WTC11 (cell line): Measurements from ENCODE around the gene THSD4. TPM values are rescaled to one million over a fixed set of nuclear protein-coding genes. Genes with fewer than 3 reads are reported as not detected.

Experiments used
- ATAC-seq: fragments of 200-7000 bp; cut with Tn5 transposase; 2 replicates; pipeline ENCODE4 v1.10.0; 2021; ENCODE audit warnings: mild to moderate bottlenecking, moderate library complexity
- CTCF ChIA-PET: fragments of 300-600 bp; sonication (Branson Sonifier 250); formaldehyde crosslinking; loops from one replicate; lab custom pipeline; 2021; ENCODE audit warnings: antibody characterized with exemption; lab: Charles Lee
- POLR2A ChIA-PET: fragments of 350-600 bp; sonication (Branson Sonifier 250); formaldehyde crosslinking; loops from one replicate; lab custom pipeline; 2021; ENCODE audit warnings: antibody characterized with exemption; lab: Charles Lee
- DNase-seq: peaks from one replicate; pipeline ENCODE4 v3.0.0; 2021; ENCODE audit warnings: low spot score
- H3K27ac Mint-ChIP-seq: 2 replicates; pipeline ENCODE4 v1.8.0; 2021; ENCODE audit warnings: mixed read lengths
- H3K27me3 Mint-ChIP-seq: 2 replicates; pipeline ENCODE4 v1.8.0; 2021; ENCODE audit warnings: low read depth, mild to moderate bottlenecking, moderate library complexity, mixed read lengths
- H3K36me3 Mint-ChIP-seq: 2 replicates; pipeline ENCODE4 v1.8.0; 2021; ENCODE audit warnings: mixed read lengths
- H3K4me1 Mint-ChIP-seq: 2 replicates; pipeline ENCODE4 v1.8.0; 2022; ENCODE audit warnings: mixed read lengths
- H3K4me3 Mint-ChIP-seq: 2 replicates; pipeline ENCODE4 v1.8.0; 2021; ENCODE audit warnings: mild to moderate bottlenecking, moderate library complexity, mixed read lengths
- H3K9me3 Mint-ChIP-seq: 2 replicates; pipeline ENCODE4 v1.8.0; 2021; ENCODE audit warnings: mixed read lengths
- CBFB ChIP-seq: sonication (generic); formaldehyde crosslinking; IDR thresholded peaks from 2 replicates; pipeline ENCODE4 v1.8.1; 2022; ENCODE audit warnings: mild to moderate bottlenecking, low read depth, missing genetic modification reagents
- CREB1 ChIP-seq: sonication (generic); formaldehyde crosslinking; IDR thresholded peaks from 2 replicates; pipeline ENCODE4 v1.8.0; 2023; ENCODE audit warnings: mild to moderate bottlenecking, missing genetic modification reagents
- CTCF ChIP-seq: fragments of 200-600 bp; IDR thresholded peaks from 2 replicates; pipeline ENCODE4 v1.8.0; 2022; ENCODE audit warnings: antibody characterized with exemption
- EMX1 ChIP-seq: fragments of 250-450 bp; sonication (Bioruptor Pico); IDR thresholded peaks from 2 replicates; pipeline ENCODE4 v1.8.0; 2021; ENCODE audit warnings: mild to moderate bottlenecking
- ESRRA ChIP-seq: sonication (generic); formaldehyde crosslinking; IDR thresholded peaks from 2 replicates; pipeline ENCODE4 v1.8.1; 2022; ENCODE audit warnings: mild to moderate bottlenecking, missing genetic modification reagents, borderline replicate concordance
- FOXK1 ChIP-seq: sonication (generic); formaldehyde crosslinking; IDR thresholded peaks from 2 replicates; pipeline ENCODE4 v1.8.0; 2022; ENCODE audit warnings: mild to moderate bottlenecking, moderate library complexity, missing genetic modification reagents
- OVOL2 ChIP-seq: fragments of 250-450 bp; sonication (Bioruptor Pico); IDR thresholded peaks from 2 replicates; pipeline ENCODE4 v1.9.0; 2021; ENCODE audit warnings: mild to moderate bottlenecking, borderline replicate concordance
- SMAD4 ChIP-seq: sonication (generic); formaldehyde crosslinking; IDR thresholded peaks from 2 replicates; pipeline ENCODE4 v1.8.0; 2022; ENCODE audit warnings: mild to moderate bottlenecking, missing genetic modification reagents
- ZNF263 ChIP-seq: sonication (generic); formaldehyde crosslinking; IDR thresholded peaks from 2 replicates; pipeline ENCODE4 v1.8.1; 2022; ENCODE audit warnings: low read depth, mild to moderate bottlenecking, moderate library complexity, missing genetic modification reagents
- ZNF396 ChIP-seq: fragments of 250-450 bp; sonication (Bioruptor Pico); IDR thresholded peaks from 2 replicates; pipeline ENCODE4 v1.8.0; 2021; ENCODE audit warnings: mild to moderate bottlenecking, moderate library complexity, borderline replicate concordance
- total RNA-seq: library from RNA; stranded (reverse); gene quantifications from 3 replicates; pipeline ENCODE4 v1.2.3, GENCODE V29; 2021
- TF ChIP-seq, protein P1 (sequence below): fragments of 250-450 bp; sonication (Bioruptor Pico); IDR thresholded peaks from 2 replicates; pipeline ENCODE4 v1.9.0; 2021; ENCODE audit warnings: mild to moderate bottlenecking, borderline replicate concordance
- TF ChIP-seq, protein P2 (sequence below): sonication (generic); formaldehyde crosslinking; IDR thresholded peaks from 2 replicates; pipeline ENCODE4 v1.8.0; 2022; ENCODE audit warnings: mild to moderate bottlenecking, missing genetic modification reagents
- TF ChIP-seq, protein P3 (sequence below): sonication (generic); formaldehyde crosslinking; IDR thresholded peaks from 2 replicates; pipeline ENCODE4 v1.8.1; 2022; ENCODE audit warnings: low read depth, mild to moderate bottlenecking, moderate library complexity, missing genetic modification reagents, borderline replicate concordance
- TF ChIP-seq, protein P4 (sequence below): fragments of 250-450 bp; sonication (Bioruptor Pico); conservative IDR thresholded peaks from 2 replicates; pipeline ENCODE4 v1.9.0; 2021; ENCODE audit warnings: mild to moderate bottlenecking

The THSD4 gene
- total RNA-seq, 1 experiment from 2014 or later: 7.8 TPM

DNA sequence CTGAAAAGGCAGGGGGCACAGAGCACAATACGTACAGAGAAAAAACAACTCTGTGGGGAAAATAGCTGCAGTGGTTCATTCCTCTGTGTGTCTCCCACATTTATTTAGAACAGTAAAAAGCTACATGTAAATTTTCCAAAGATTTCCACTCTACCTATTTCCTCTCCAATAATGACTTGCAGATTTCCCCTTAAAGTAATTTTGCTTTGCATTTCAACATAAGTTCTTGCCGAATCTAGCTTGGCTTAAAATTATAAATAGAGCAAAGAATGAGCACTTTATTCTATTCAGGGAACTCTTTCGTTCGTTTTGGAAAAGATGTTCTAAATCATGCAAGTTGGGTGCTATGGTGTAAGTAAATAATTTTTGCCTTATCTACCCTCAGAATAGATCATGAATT, 636.9 kb downstream of the THSD4 start (continued):
- TF ChIP-seq, protein P1, sequence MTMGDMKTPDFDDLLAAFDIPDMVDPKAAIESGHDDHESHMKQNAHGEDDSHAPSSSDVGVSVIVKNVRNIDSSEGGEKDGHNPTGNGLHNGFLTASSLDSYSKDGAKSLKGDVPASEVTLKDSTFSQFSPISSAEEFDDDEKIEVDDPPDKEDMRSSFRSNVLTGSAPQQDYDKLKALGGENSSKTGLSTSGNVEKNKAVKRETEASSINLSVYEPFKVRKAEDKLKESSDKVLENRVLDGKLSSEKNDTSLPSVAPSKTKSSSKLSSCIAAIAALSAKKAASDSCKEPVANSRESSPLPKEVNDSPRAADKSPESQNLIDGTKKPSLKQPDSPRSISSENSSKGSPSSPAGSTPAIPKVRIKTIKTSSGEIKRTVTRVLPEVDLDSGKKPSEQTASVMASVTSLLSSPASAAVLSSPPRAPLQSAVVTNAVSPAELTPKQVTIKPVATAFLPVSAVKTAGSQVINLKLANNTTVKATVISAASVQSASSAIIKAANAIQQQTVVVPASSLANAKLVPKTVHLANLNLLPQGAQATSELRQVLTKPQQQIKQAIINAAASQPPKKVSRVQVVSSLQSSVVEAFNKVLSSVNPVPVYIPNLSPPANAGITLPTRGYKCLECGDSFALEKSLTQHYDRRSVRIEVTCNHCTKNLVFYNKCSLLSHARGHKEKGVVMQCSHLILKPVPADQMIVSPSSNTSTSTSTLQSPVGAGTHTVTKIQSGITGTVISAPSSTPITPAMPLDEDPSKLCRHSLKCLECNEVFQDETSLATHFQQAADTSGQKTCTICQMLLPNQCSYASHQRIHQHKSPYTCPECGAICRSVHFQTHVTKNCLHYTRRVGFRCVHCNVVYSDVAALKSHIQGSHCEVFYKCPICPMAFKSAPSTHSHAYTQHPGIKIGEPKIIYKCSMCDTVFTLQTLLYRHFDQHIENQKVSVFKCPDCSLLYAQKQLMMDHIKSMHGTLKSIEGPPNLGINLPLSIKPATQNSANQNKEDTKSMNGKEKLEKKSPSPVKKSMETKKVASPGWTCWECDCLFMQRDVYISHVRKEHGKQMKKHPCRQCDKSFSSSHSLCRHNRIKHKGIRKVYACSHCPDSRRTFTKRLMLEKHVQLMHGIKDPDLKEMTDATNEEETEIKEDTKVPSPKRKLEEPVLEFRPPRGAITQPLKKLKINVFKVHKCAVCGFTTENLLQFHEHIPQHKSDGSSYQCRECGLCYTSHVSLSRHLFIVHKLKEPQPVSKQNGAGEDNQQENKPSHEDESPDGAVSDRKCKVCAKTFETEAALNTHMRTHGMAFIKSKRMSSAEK: no peak
- TF ChIP-seq, protein P2, sequence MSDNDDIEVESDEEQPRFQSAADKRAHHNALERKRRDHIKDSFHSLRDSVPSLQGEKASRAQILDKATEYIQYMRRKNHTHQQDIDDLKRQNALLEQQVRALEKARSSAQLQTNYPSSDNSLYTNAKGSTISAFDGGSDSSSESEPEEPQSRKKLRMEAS: no peak
- TF ChIP-seq SMAD4 (CRISPR knock-in tag): no peak
- no peak for TF ChIP-seq EMX1 (CRISPR knock-in tag)
- TF ChIP-seq, protein P3, sequence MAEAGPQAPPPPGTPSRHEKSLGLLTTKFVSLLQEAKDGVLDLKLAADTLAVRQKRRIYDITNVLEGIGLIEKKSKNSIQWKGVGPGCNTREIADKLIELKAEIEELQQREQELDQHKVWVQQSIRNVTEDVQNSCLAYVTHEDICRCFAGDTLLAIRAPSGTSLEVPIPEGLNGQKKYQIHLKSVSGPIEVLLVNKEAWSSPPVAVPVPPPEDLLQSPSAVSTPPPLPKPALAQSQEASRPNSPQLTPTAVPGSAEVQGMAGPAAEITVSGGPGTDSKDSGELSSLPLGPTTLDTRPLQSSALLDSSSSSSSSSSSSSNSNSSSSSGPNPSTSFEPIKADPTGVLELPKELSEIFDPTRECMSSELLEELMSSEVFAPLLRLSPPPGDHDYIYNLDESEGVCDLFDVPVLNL (CRISPR knock-in tag): no peak

DNA sequence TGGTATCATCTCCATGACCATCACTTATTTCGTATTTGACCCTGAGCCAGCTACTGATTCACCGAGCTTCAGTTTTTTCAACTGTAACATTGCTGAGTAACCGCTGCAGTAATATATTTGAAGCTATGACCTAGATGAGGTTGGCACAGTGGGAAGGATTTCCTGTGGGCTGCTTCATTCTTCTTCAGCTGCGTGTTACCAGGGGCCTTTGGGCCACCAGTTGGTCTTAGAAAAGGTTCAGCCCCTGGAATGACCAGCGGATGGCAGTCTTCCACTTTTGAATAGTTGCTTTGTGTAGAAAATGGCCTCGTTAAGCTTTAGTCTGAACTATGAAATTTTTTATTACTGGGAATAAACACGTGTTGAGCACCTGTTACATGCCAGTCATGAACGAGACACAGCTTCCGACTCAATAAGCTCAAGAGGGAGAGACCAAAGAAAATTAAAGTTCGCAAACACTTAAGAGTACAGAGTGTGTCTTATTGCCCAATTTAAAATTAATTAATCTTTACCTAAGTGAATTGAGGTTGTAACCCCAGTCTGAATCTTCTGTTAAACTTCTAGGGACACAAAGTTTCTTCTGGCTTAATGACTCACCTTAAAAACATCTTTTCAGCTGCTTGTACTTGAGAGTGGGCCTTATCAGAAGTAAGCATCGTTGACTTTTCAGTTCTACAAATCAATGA, 637.5 kb downstream of the THSD4 start:
- Mint-ChIP-seq H3K27ac (no peak overlapping the region), H3K9me3 (peaks cover 10% of the 10 kb centered on the region; the same call in 1 of the 2 replicates), H3K27me3 (no peaks in the 10 kb centered on the region), H3K4me3 (no peak overlapping the region)
- CTCF ChIA-PET: interaction anchor here (0.6 to 5.3 kb wide), 24 partner anchors 9 to 403 kb away, joined by 3 to 58 read pairs (median 4); no protein-coding TSS in a partner anchor
- peak; percentile 56; the same call in 1 of the 2 replicates for ATAC-seq
- TF ChIP-seq CTCF (peak; percentile 16; the same call in 1 of the 2 replicates), ESRRA (CRISPR knock-in tag) (no peak)
- TF ChIP-seq, all 79 proteins: peak for 1
- Mint-ChIP-seq H3K36me3 (no peaks in the 10 kb centered on the region), H3K4me1 (no peaks in the 10 kb centered on the region)
- POLR2A ChIA-PET: interaction anchor here (1.0 kb wide), 1 partner anchor 9 kb away, joined by 3 read pairs; no protein-coding TSS in a partner anchor
- peak; percentile 42 for DNase-seq

DNA sequence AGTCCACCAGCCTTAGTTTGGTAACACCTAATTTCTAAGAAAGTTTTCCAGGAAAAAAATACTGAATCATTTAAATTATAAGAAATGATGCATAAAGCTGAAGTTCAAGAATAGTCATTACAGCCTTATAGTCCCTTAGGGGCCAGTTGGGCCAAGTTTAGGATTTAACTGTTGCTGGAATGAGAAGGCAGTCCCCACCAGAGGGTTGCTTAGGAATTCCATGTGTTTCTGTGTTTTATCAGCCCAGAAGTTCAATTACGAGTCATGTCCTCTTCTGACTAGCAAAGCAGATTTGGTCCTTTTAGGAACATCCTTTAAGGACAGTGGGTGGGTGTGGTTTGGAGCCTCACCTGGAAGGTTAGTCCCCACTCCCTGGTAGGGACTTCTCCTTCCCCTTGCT, 638.1 kb downstream of the THSD4 start:
- ChIA-PET CTCF (interaction anchor here (0.6 to 5.3 kb wide), 21 partner anchors 10 to 403 kb away, joined by 3 to 58 read pairs (median 5); no protein-coding TSS in a partner anchor), POLR2A (interaction anchor here (1.0 kb wide), 1 partner anchor 9 kb away, joined by 3 read pairs; no protein-coding TSS in a partner anchor)
- no peaks in the 10 kb centered on the region for H3K4me1 Mint-ChIP-seq
- no peaks in the 10 kb centered on the region for H3K27me3 Mint-ChIP-seq
- peaks cover 10% of the 10 kb centered on the region; the same call in 1 of the 2 replicates for H3K9me3 Mint-ChIP-seq
- ATAC-seq (no peak), DNase-seq (no peak)
- TF ChIP-seq OVOL2: no peak
- no peak for TF ChIP-seq ZNF263 (CRISPR knock-in tag)
- TF ChIP-seq FOXK1: no peak
- TF ChIP-seq CTCF: no peak
- no peak for TF ChIP-seq CBFB (CRISPR knock-in tag)
- TF ChIP-seq ZNF396 (CRISPR knock-in tag): no peak
- TF ChIP-seq CREB1 (CRISPR knock-in tag): no peak
- TF ChIP-seq, protein P4, sequence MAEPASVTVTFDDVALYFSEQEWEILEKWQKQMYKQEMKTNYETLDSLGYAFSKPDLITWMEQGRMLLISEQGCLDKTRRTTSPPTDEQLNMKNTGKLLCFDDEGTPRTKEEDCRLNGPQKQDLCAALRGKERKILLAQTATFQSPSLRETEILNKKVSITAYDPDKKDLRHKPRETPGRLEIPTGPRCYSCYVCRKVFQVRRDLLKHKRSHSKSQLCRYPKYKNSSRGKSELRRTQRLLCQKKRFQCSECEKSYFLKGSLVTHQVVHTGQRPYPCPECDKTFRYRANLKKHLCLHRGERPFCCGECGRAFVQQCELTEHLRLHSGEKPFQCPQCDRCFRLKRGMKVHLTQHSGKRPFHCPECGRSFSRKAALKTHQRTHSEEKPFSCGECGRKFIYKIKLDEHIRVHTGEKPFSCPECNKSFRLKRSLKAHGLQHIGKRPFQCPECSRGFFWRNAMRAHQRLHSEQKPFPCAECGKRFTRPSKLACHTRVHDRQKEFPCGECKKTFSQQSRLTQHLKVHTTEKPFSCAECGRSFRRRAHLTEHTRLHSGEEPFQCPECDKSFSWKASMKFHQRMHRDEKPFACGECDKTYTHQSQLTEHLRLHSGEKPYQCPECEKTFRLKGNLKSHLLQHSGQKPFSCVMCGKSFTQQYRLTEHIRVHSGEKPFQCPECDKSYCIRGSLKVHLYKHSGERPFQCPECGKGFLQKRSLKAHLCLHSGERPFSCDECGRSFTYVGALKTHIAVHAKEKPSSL (CRISPR knock-in tag): no peak
- no peak overlapping the region for H3K4me3 Mint-ChIP-seq
- H3K27ac Mint-ChIP-seq: no peak overlapping the region
- no peaks in the 10 kb centered on the region for H3K36me3 Mint-ChIP-seq
